Endothelial cell of umbilical vein (primary cell): ENCODE results near the gene FREM1. TPM values are rescaled to one million over a fixed set of nuclear protein-coding genes. Genes with fewer than 3 reads are reported as not detected.

ENCODE experiments used
- BruUV-seq: library from RNA; stranded (reverse); fragments of 400-500 nt; replicated peaks from 2 replicates; lab custom pipeline; 2021; lab: Mats Ljungman, UMichigan
- CTCF ChIA-PET: fragments of 300-600, 350-600 bp; sonication (Branson Sonifier 250); formaldehyde crosslinking; loops from one replicate; lab custom pipeline; 2021; ENCODE audit warnings: antibody characterized with exemption, inconsistent platforms; lab: Charles Lee
- POLR2A ChIA-PET: fragments of 300-600, 350-600 bp; sonication (Branson Sonifier 250); formaldehyde crosslinking; loops from one replicate; lab custom pipeline; 2021; ENCODE audit warnings: antibody characterized with exemption, inconsistent platforms; lab: Charles Lee
- DNase-seq: peaks from one replicate; pipeline ENCODE4 v3.0.0-alpha.2; 2011; ENCODE audit warnings: low read depth, low spot score
- FAIRE-seq: peaks from 2 replicates; lab custom pipeline; 2011; peaks lifted over from hg19 to GRCh38; lab: Jason Lieb, UNC
- H2AFZ ChIP-seq: 2 replicates; pipeline ENCODE4 v1.6.0; 2012; ENCODE audit warnings: low read depth, low read length, control low read depth, inconsistent platforms
- H3K27ac ChIP-seq: 2 replicates; pipeline ENCODE4 v1.5.1; 2011; ENCODE audit warnings: low read depth, mild to moderate bottlenecking, control low read depth, low read length, moderate library complexity; ENCODE audit not compliant: insufficient read depth
- H3K27me3 ChIP-seq, 2 experiments: 2 replicates each; pipeline versions ENCODE4 v1.6.0 to v1.6.1; 2011; ENCODE audit warnings: low read length in 2 of 2, mixed read lengths in 1 of 2; ENCODE audit not compliant: control insufficient read depth in 2 of 2, insufficient read depth in 2 of 2
- H3K36me3 ChIP-seq, 2 experiments: 2 replicates in 1 of 2; 3 replicates in 1 of 2; pipeline ENCODE4 v1.5.1; 2011; ENCODE audit warnings: low read length in 2 of 2, mild to moderate bottlenecking in 1 of 2, moderate library complexity in 1 of 2; ENCODE audit not compliant: control insufficient read depth in 2 of 2, insufficient read depth in 2 of 2; ENCODE audit errors: extremely low read depth in 1 of 2
- H3K4me1 ChIP-seq: 3 replicates; pipeline ENCODE4 v1.5.1; 2011; ENCODE audit warnings: mild to moderate bottlenecking, low read length; ENCODE audit not compliant: control insufficient read depth, insufficient read depth; ENCODE audit errors: extremely low read depth
- H3K4me2 ChIP-seq: 2 replicates; pipeline ENCODE4 v1.6.1; 2011; ENCODE audit warnings: low read length, control low read depth, mixed read lengths; ENCODE audit not compliant: insufficient read depth
- H3K4me3 ChIP-seq, 3 experiments: fragments of 200-600 bp in 1 of 3; sonication (generic), shearing (Covaris generic) in 1 of 3; replicated peaks in 1 of 3; 2 replicates each; pipeline ENCODE4 v1.5.1; 2011 to 2016; ENCODE audit warnings: control low read depth in 3 of 3, low read length in 3 of 3, mild to moderate bottlenecking in 2 of 3, inconsistent platforms in 1 of 3, low read depth in 1 of 3, moderate library complexity in 1 of 3; ENCODE audit not compliant: insufficient read depth in 1 of 3
- H3K79me2 ChIP-seq: 2 replicates; pipeline ENCODE4 v1.6.0; 2012; ENCODE audit warnings: low read length, inconsistent platforms; ENCODE audit not compliant: control insufficient read depth, insufficient read depth
- H3K9ac ChIP-seq: replicated peaks from 2 replicates; pipeline ENCODE3; 2011; ENCODE audit warnings: low read length, control low read depth; ENCODE audit not compliant: insufficient read depth; ENCODE audit errors: extremely low read depth
- H3K9me1 ChIP-seq: replicated peaks from 3 replicates; pipeline ENCODE4 v1.6.0; 2011; ENCODE audit warnings: mild to moderate bottlenecking, low read length; ENCODE audit not compliant: control insufficient read depth, insufficient read depth; ENCODE audit errors: extremely low read depth
- H3K9me3 ChIP-seq: replicated peaks from 2 replicates; pipeline ENCODE4 v1.5.1; 2012; ENCODE audit warnings: low read length, inconsistent platforms; ENCODE audit not compliant: control insufficient read depth, insufficient read depth
- H4K20me1 ChIP-seq: replicated peaks from 2 replicates; pipeline ENCODE3; 2011; ENCODE audit warnings: mild to moderate bottlenecking, low read length; ENCODE audit not compliant: control insufficient read depth, insufficient read depth; ENCODE audit errors: extremely low read depth
- CTCF ChIP-seq, 2 donors: IDR thresholded peaks; 1 replicate in 1 of 2; 2 replicates in 1 of 2; pipeline ENCODE4 v1.5.1; 2011; ENCODE audit warnings: low read length in 2 of 2, mild to moderate bottlenecking in 2 of 2, moderate library complexity in 2 of 2, control low read depth in 1 of 2, inconsistent platforms in 1 of 2, low read depth in 1 of 2; ENCODE audit not compliant: insufficient read depth in 1 of 2; ENCODE audit errors: extremely low read depth in 1 of 2
- EZH2 ChIP-seq: IDR thresholded peaks from 2 replicates; pipeline ENCODE4 v1.6.1; 2012; ENCODE audit warnings: borderline replicate concordance, low read depth, mild to moderate bottlenecking, moderate library complexity, low read length, inconsistent platforms; ENCODE audit not compliant: severe bottlenecking
- FOS ChIP-seq: IDR thresholded peaks from 2 replicates; pipeline ENCODE4 v1.6.1; 2011; ENCODE audit warnings: mild to moderate bottlenecking, low read length, moderate library complexity, borderline replicate concordance; ENCODE audit not compliant: insufficient read depth
- GATA2 ChIP-seq: IDR thresholded peaks from 2 replicates; pipeline ENCODE4 v1.7.0; 2011; ENCODE audit warnings: low read depth, mild to moderate bottlenecking, moderate library complexity, mixed read lengths, low read length; ENCODE audit not compliant: insufficient read length, insufficient read depth
- JUN ChIP-seq: IDR thresholded peaks from 2 replicates; pipeline ENCODE4 v1.6.1; 2011; ENCODE audit warnings: borderline replicate concordance, low read depth; ENCODE audit not compliant: insufficient read length, insufficient read depth
- MYC ChIP-seq: IDR thresholded peaks from one replicate; pipeline ENCODE4 v1.6.1; 2011; ENCODE audit warnings: mild to moderate bottlenecking, low read depth, low read length
- POLR2A ChIP-seq: IDR thresholded peaks from 2 replicates; pipeline ENCODE4 v1.6.1; 2012; ENCODE audit warnings: low read depth, mild to moderate bottlenecking, control low read depth, low read length
- POLR2AphosphoS5 ChIP-seq: IDR thresholded peaks from 2 replicates; pipeline ENCODE4 v1.6.1; 2012; ENCODE audit warnings: low read depth, mild to moderate bottlenecking, control low read depth, low read length, moderate library complexity; ENCODE audit not compliant: insufficient read depth
- dilution Hi-C: fragments of 300-500 bp; cut with MboI; formaldehyde crosslinking; loops from one replicate; pipeline ENCODE4 v1.15.0; 2019; ENCODE audit warnings: low sequenced_read_pairs; ENCODE audit not compliant: extremely low pct_ligation_motif_present
- intact Hi-C: fragments of 100-400 bp; cut with micrococcal nuclease; formaldehyde crosslinking; loops from one replicate; pipeline ENCODE4 v1.10.0; 2022
- polyA plus RNA-seq, 4 experiments: library from polyadenylated mRNA; depleted of rRNA in 3 of 4; stranded (reverse) in 3 of 4; unstranded in 1 of 4; fragments of >200 nt; gene quantifications; 2 replicates each; pipeline versions ENCODE4 v1.2.1 to v1.2.3, GENCODE V29; 2011 to 2012; ENCODE audit warnings: missing spikeins in 1 of 4
- total RNA-seq: library from RNA; stranded (reverse); gene quantifications from 2 replicates; pipeline ENCODE4 v1.2.3, GENCODE V29; 2021
- TF ChIP-seq, protein P1 (sequence below): IDR thresholded peaks from 2 replicates; pipeline ENCODE4 v1.6.1; 2011; ENCODE audit not compliant: insufficient read depth, insufficient read length

The FREM1 gene
- total and polyA plus RNA-seq, 2 donors (not counting 3 experiments of a cell fraction or from before 2014, with no cell fraction given): 0.10 to 0.29 TPM

- BruUV-seq: TSS peak; percentile 30
These were observed 159.4 kb downstream of the FREM1 start for GRCh38 chr9:14750821-14751220.

DNA sequence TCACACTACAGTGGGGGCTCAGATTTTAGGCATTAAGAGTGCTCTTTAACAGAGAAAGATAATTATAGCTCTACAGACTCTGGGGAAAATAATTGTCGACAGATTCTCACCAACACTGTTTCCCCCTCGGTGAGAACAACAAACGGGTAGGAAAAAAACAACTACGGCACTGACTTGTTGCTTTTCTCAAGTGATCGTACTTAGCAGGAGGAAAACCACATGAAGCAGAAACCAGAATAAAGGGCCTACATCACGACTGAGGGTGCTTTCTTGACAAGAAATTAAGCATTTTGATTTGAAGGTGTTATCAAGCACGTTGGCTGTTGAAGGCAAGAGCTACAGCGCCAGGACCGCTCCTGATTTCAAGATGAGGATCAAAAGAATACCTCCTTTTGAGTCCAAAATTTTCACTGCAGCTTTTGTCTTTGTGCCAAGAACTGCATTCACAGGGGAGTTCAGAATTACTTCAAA lies 160.5 kb downstream of the FREM1 start:
- Histone ChIP-seq H4K20me1 (no peaks in the 10 kb centered on the region), H3K4me1 (peaks cover 61% of the 10 kb centered on the region), H3K9ac (no peak overlapping the region), H3K4me2 (no peak overlapping the region), H3K79me2 (no peaks in the 10 kb centered on the region), H3K9me1 (no peaks in the 10 kb centered on the region), H3K36me3 (no peaks in the 10 kb centered on the region), H3K9me3 (no peaks in the 10 kb centered on the region), H3K27me3 (no peaks in the 10 kb centered on the region), H3K27ac (no peak overlapping the region), H3K4me3 (no peak overlapping the region), H2AFZ (no peak overlapping the region)
- ChIA-PET POLR2A (no interaction called here), CTCF (interaction anchor here (1.0 to 1.6 kb wide), 5 partner anchors 8 to 132 kb away, joined by 3 to 7 read pairs (median 3); no protein-coding TSS in a partner anchor)
- FAIRE-seq: no peak
- intact Hi-C loops (loop anchor here (5.0 kb wide), 3 partner anchors 77 to 282 kb away; no protein-coding TSS in a partner anchor), dilution Hi-C loops (no loop called here)
- DNase-seq: no peak
- BruUV-seq: no TSS peak
- TF ChIP-seq EZH2: no peak
- TF ChIP-seq FOS: no peak
- TF ChIP-seq MYC: no peak
- no peak for TF ChIP-seq POLR2A
- TF ChIP-seq JUN: no peak
- TF ChIP-seq, protein P1, sequence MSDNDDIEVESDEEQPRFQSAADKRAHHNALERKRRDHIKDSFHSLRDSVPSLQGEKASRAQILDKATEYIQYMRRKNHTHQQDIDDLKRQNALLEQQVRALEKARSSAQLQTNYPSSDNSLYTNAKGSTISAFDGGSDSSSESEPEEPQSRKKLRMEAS: no peak
- no peak for TF ChIP-seq POLR2AphosphoS5
- no peak for TF ChIP-seq GATA2
- no peak for TF ChIP-seq CTCF (IDR thresholded peaks at IDR 0.05; ENCODE audit: extremely low read depth in 1 of 2, insufficient read depth in 1 of 2, low read depth in 1 of 2, low read length in 2 of 2)

More at GRCh38 chr9:14750821-14751220, 159.4 kb downstream of the FREM1 start:
- DNase-seq: peak; percentile 68
- H3K36me3 ChIP-seq: no peaks in the 10 kb centered on the region
- intact Hi-C loops (loop anchor here (5.0 kb wide), 3 partner anchors 79 to 284 kb away; no protein-coding TSS in a partner anchor), dilution Hi-C loops (no loop called here)
- no peaks in the 10 kb centered on the region for H3K27me3 ChIP-seq
- H3K4me1 ChIP-seq: peaks cover 54% of the 10 kb centered on the region
- H3K9me1 ChIP-seq: no peaks in the 10 kb centered on the region
- H2AFZ ChIP-seq: peak overlapping the region; percentile 11
- ChIA-PET CTCF (interaction anchor here (1.0 to 2.0 kb wide), 5 partner anchors 9 to 316 kb away, joined by 3 to 15 read pairs (median 3); no protein-coding TSS in a partner anchor), POLR2A (no interaction called here)
- H3K9me3 ChIP-seq: no peaks in the 10 kb centered on the region
- peak overlapping the region; percentile 80 for H3K4me2 ChIP-seq
- TF ChIP-seq POLR2A: no peak
- peak; percentile 14 for TF ChIP-seq JUN
- peak; percentile 57 for TF ChIP-seq FOS
- TF ChIP-seq, protein P1: no peak
- peak; percentile 14 for TF ChIP-seq GATA2
- H3K9ac ChIP-seq: no peak overlapping the region
- no peak overlapping the region for H3K4me3 ChIP-seq
- peak overlapping the region; percentile 59 for H3K27ac ChIP-seq
- H3K79me2 ChIP-seq: no peaks in the 10 kb centered on the region
- FAIRE-seq: peak; percentile 82
- no peaks in the 10 kb centered on the region for H4K20me1 ChIP-seq
